ENCODE data around the gene HMGCR. TPM values are rescaled to one million over a fixed set of nuclear protein-coding genes. Genes with fewer than 3 reads are reported as not detected.
A peak's percentile ranks its signal among the peaks of the same experiment; 100 is the strongest.

The HMGCR gene
- total and polyA plus RNA-seq, 2 donors (not counting 3 experiments of a cell fraction or from before 2014, with no cell fraction given) = 39.6 to 104 TPM

- no peak for TF ChIP-seq MYC (IDR thresholded peaks at IDR 0.05; ENCODE audit: low read depth, low read length)
- TF ChIP-seq FOS (IDR thresholded peaks at IDR 0.05; ENCODE audit: borderline replicate concordance, insufficient read depth, low read length) = no peak
- TF ChIP-seq GATA2 (IDR thresholded peaks at IDR 0.05; ENCODE audit: insufficient read depth, insufficient read length, low read depth, low read length) = no peak
- TF ChIP-seq MAX (IDR thresholded peaks at IDR 0.05; ENCODE audit: insufficient read depth, insufficient read length) = no peak
- TF ChIP-seq JUN (IDR thresholded peaks at IDR 0.05; ENCODE audit: borderline replicate concordance, insufficient read depth, insufficient read length, low read depth) = no peak
- TF ChIP-seq POLR2AphosphoS5 (IDR thresholded peaks at IDR 0.05; ENCODE audit: insufficient read depth, low read depth, low read length) = no peak
- no peak for TF ChIP-seq POLR2A (IDR thresholded peaks at IDR 0.05; ENCODE audit: low read depth, low read length)
- Histone ChIP-seq H3K9me3 (replicated peaks; ENCODE audit: control insufficient read depth, insufficient read depth, low read length) (no peaks in the 10 kb centered on the region), H3K27ac (ENCODE audit: insufficient read depth, low read depth, low read length) (no peak overlapping the region), H3K9me1 (replicated peaks; ENCODE audit: control insufficient read depth, extremely low read depth, insufficient read depth, low read length) (no peaks in the 10 kb centered on the region), H3K4me3 (replicated peaks in 1 of 3; ENCODE audit: insufficient read depth in 1 of 3, low read depth in 1 of 3, low read length in 3 of 3) (no peak overlapping the region), H2AFZ (ENCODE audit: low read depth, low read length) (no peak overlapping the region), H3K9ac (replicated peaks; ENCODE audit: extremely low read depth, insufficient read depth, low read length) (no peak overlapping the region), H3K79me2 (ENCODE audit: control insufficient read depth, insufficient read depth, low read length) (peaks cover 76% of the 10 kb centered on the region), H4K20me1 (replicated peaks; ENCODE audit: control insufficient read depth, extremely low read depth, insufficient read depth, low read length) (peaks cover 2% of the 10 kb centered on the region), H3K36me3 (ENCODE audit: control insufficient read depth in 2 of 2, extremely low read depth in 1 of 2, insufficient read depth in 2 of 2, low read length in 2 of 2) (peaks cover under 1 to 12% of the 10 kb centered on the region in 2 experiments), H3K27me3 (ENCODE audit: control insufficient read depth in 2 of 2, insufficient read depth in 2 of 2, low read length in 2 of 2) (no peaks in the 10 kb centered on the region), H3K4me1 (ENCODE audit: control insufficient read depth, extremely low read depth, insufficient read depth, low read length) (peaks cover 25% of the 10 kb centered on the region), H3K4me2 (ENCODE audit: insufficient read depth, low read length) (peak overlapping the region; percentile 29)
- no TSS peak for BruUV-seq (replicated peaks)
- DNase-seq (ENCODE audit: low read depth, low spot score) = no peak
- FAIRE-seq = no peak
- POLR2A ChIA-PET = interaction anchor here (0.7 kb wide), 1 partner anchor 238 kb away, joined by 6 read pairs; no protein-coding TSS in a partner anchor
- dilution Hi-C loops (cut with MboI; ENCODE audit: extremely low pct_ligation_motif_present, low sequenced_read_pairs) = no loop called here
- CTCF ChIA-PET = interaction anchor here (0.7 to 1.2 kb wide), 4 partner anchors 28 to 340 kb away, joined by 3 to 5 read pairs (median 3); partner anchors contain the start of gene ANKRD31
- intact Hi-C loops (cut with micrococcal nuclease) = no loop called here
Observed at GRCh38 chr5:75340714-75341478, 3.9 kb downstream of the HMGCR start.

All from endothelial cell of umbilical vein (primary cell).